NT2/D1 (cell line): Measurements from ENCODE around the gene BEAN1.

Source experiments
- SUZ12 ChIP-seq: IDR thresholded peaks from 2 replicates; pipeline ENCODE4 v1.6.1; 2011; ENCODE audit not compliant: insufficient read length, insufficient read depth; ENCODE audit errors: extremely low read depth
- YY1 ChIP-seq: IDR thresholded peaks from 2 replicates; pipeline ENCODE4 v1.6.1; 2011; ENCODE audit not compliant: insufficient read length, insufficient read depth
- ZNF274 ChIP-seq: IDR thresholded peaks from 2 replicates; pipeline ENCODE4 v1.6.1; 2011; ENCODE audit warnings: mild to moderate bottlenecking, low read depth, low read length

DNA sequence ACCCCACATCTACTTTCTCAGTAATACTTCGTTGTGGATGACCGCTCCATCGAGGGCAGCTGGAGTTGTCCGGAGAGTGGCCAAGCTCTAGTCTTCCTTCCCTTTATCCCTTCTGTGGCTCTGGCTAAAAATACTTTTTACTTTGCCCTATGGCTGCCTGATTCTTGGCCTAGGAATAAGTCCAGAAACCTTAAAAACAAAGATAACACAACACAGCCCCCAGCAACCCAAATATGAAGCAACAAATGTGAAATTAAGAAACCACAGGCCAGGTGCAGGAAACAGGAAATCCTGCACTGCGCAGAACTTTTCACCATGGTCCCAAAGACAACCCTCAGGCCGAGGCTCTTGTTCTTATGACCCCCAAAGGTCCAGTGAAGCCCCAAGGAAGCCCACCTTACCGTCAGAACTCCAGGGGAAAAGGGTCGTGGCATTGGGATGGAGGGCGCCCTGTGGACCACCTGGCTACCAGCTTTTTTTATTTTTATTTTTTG lies 96.8 kb downstream of the BEAN1 start:
- TF ChIP-seq ZNF274, result no peak
- TF ChIP-seq YY1, result no peak
- no peak for TF ChIP-seq SUZ12
